Endothelial cell of umbilical vein (primary cell): ENCODE measurements around the gene FAM120B. TPM values are rescaled to one million over a fixed set of nuclear protein-coding genes. Genes with fewer than 3 reads are reported as not detected.

Source experiments
- BruUV-seq: library from RNA; stranded (reverse); fragments of 400-500 nt; replicated peaks from 2 replicates; lab custom pipeline; 2021; lab: Mats Ljungman, UMichigan
- CTCF ChIA-PET: fragments of 300-600, 350-600 bp; sonication (Branson Sonifier 250); formaldehyde crosslinking; loops from one replicate; lab custom pipeline; 2021; ENCODE audit warnings: antibody characterized with exemption, inconsistent platforms; lab: Charles Lee
- POLR2A ChIA-PET: fragments of 300-600, 350-600 bp; sonication (Branson Sonifier 250); formaldehyde crosslinking; loops from one replicate; lab custom pipeline; 2021; ENCODE audit warnings: antibody characterized with exemption, inconsistent platforms; lab: Charles Lee
- DNase-seq: peaks from one replicate; pipeline ENCODE4 v3.0.0-alpha.2; 2011; ENCODE audit warnings: low read depth, low spot score
- FAIRE-seq: peaks from 2 replicates; lab custom pipeline; 2011; peaks lifted over from hg19 to GRCh38; lab: Jason Lieb, UNC
- H2AFZ ChIP-seq: 2 replicates; pipeline ENCODE4 v1.6.0; 2012; ENCODE audit warnings: low read depth, low read length, control low read depth, inconsistent platforms
- H3K27ac ChIP-seq: 2 replicates; pipeline ENCODE4 v1.5.1; 2011; ENCODE audit warnings: low read depth, mild to moderate bottlenecking, control low read depth, low read length, moderate library complexity; ENCODE audit not compliant: insufficient read depth
- H3K27me3 ChIP-seq, 2 experiments: 2 replicates each; pipeline versions ENCODE4 v1.6.0 to v1.6.1; 2011; ENCODE audit warnings: low read length in 2 of 2, mixed read lengths in 1 of 2; ENCODE audit not compliant: control insufficient read depth in 2 of 2, insufficient read depth in 2 of 2
- H3K36me3 ChIP-seq, 2 experiments: 2 replicates in 1 of 2; 3 replicates in 1 of 2; pipeline ENCODE4 v1.5.1; 2011; ENCODE audit warnings: low read length in 2 of 2, mild to moderate bottlenecking in 1 of 2, moderate library complexity in 1 of 2; ENCODE audit not compliant: control insufficient read depth in 2 of 2, insufficient read depth in 2 of 2; ENCODE audit errors: extremely low read depth in 1 of 2
- H3K4me1 ChIP-seq: 3 replicates; pipeline ENCODE4 v1.5.1; 2011; ENCODE audit warnings: mild to moderate bottlenecking, low read length; ENCODE audit not compliant: control insufficient read depth, insufficient read depth; ENCODE audit errors: extremely low read depth
- H3K4me2 ChIP-seq: 2 replicates; pipeline ENCODE4 v1.6.1; 2011; ENCODE audit warnings: low read length, control low read depth, mixed read lengths; ENCODE audit not compliant: insufficient read depth
- H3K4me3 ChIP-seq, 3 experiments: fragments of 200-600 bp in 1 of 3; sonication (generic), shearing (Covaris generic) in 1 of 3; replicated peaks in 1 of 3; 2 replicates each; pipeline ENCODE4 v1.5.1; 2011 to 2016; ENCODE audit warnings: control low read depth in 3 of 3, low read length in 3 of 3, mild to moderate bottlenecking in 2 of 3, inconsistent platforms in 1 of 3, low read depth in 1 of 3, moderate library complexity in 1 of 3; ENCODE audit not compliant: insufficient read depth in 1 of 3
- H3K79me2 ChIP-seq: 2 replicates; pipeline ENCODE4 v1.6.0; 2012; ENCODE audit warnings: low read length, inconsistent platforms; ENCODE audit not compliant: control insufficient read depth, insufficient read depth
- H3K9ac ChIP-seq: replicated peaks from 2 replicates; pipeline ENCODE3; 2011; ENCODE audit warnings: low read length, control low read depth; ENCODE audit not compliant: insufficient read depth; ENCODE audit errors: extremely low read depth
- H3K9me1 ChIP-seq: replicated peaks from 3 replicates; pipeline ENCODE4 v1.6.0; 2011; ENCODE audit warnings: mild to moderate bottlenecking, low read length; ENCODE audit not compliant: control insufficient read depth, insufficient read depth; ENCODE audit errors: extremely low read depth
- H3K9me3 ChIP-seq: replicated peaks from 2 replicates; pipeline ENCODE4 v1.5.1; 2012; ENCODE audit warnings: low read length, inconsistent platforms; ENCODE audit not compliant: control insufficient read depth, insufficient read depth
- H4K20me1 ChIP-seq: replicated peaks from 2 replicates; pipeline ENCODE3; 2011; ENCODE audit warnings: mild to moderate bottlenecking, low read length; ENCODE audit not compliant: control insufficient read depth, insufficient read depth; ENCODE audit errors: extremely low read depth
- CTCF ChIP-seq, 2 donors: IDR thresholded peaks; 1 replicate in 1 of 2; 2 replicates in 1 of 2; pipeline ENCODE4 v1.5.1; 2011; ENCODE audit warnings: low read length in 2 of 2, mild to moderate bottlenecking in 2 of 2, moderate library complexity in 2 of 2, control low read depth in 1 of 2, inconsistent platforms in 1 of 2, low read depth in 1 of 2; ENCODE audit not compliant: insufficient read depth in 1 of 2; ENCODE audit errors: extremely low read depth in 1 of 2
- EZH2 ChIP-seq: IDR thresholded peaks from 2 replicates; pipeline ENCODE4 v1.6.1; 2012; ENCODE audit warnings: borderline replicate concordance, low read depth, mild to moderate bottlenecking, moderate library complexity, low read length, inconsistent platforms; ENCODE audit not compliant: severe bottlenecking
- FOS ChIP-seq: IDR thresholded peaks from 2 replicates; pipeline ENCODE4 v1.6.1; 2011; ENCODE audit warnings: mild to moderate bottlenecking, low read length, moderate library complexity, borderline replicate concordance; ENCODE audit not compliant: insufficient read depth
- GATA2 ChIP-seq: IDR thresholded peaks from 2 replicates; pipeline ENCODE4 v1.7.0; 2011; ENCODE audit warnings: low read depth, mild to moderate bottlenecking, moderate library complexity, mixed read lengths, low read length; ENCODE audit not compliant: insufficient read length, insufficient read depth
- JUN ChIP-seq: IDR thresholded peaks from 2 replicates; pipeline ENCODE4 v1.6.1; 2011; ENCODE audit warnings: borderline replicate concordance, low read depth; ENCODE audit not compliant: insufficient read length, insufficient read depth
- MAX ChIP-seq: IDR thresholded peaks from 2 replicates; pipeline ENCODE4 v1.6.1; 2011; ENCODE audit not compliant: insufficient read depth, insufficient read length
- MYC ChIP-seq: IDR thresholded peaks from one replicate; pipeline ENCODE4 v1.6.1; 2011; ENCODE audit warnings: mild to moderate bottlenecking, low read depth, low read length
- POLR2A ChIP-seq: IDR thresholded peaks from 2 replicates; pipeline ENCODE4 v1.6.1; 2012; ENCODE audit warnings: low read depth, mild to moderate bottlenecking, control low read depth, low read length
- POLR2AphosphoS5 ChIP-seq: IDR thresholded peaks from 2 replicates; pipeline ENCODE4 v1.6.1; 2012; ENCODE audit warnings: low read depth, mild to moderate bottlenecking, control low read depth, low read length, moderate library complexity; ENCODE audit not compliant: insufficient read depth
- dilution Hi-C: fragments of 300-500 bp; cut with MboI; formaldehyde crosslinking; loops from one replicate; pipeline ENCODE4 v1.15.0; 2019; ENCODE audit warnings: low sequenced_read_pairs; ENCODE audit not compliant: extremely low pct_ligation_motif_present
- intact Hi-C: fragments of 100-400 bp; cut with micrococcal nuclease; formaldehyde crosslinking; loops from one replicate; pipeline ENCODE4 v1.10.0; 2022
- polyA plus RNA-seq, 4 experiments: library from polyadenylated mRNA; depleted of rRNA in 3 of 4; stranded (reverse) in 3 of 4; unstranded in 1 of 4; fragments of >200 nt; gene quantifications; 2 replicates each; pipeline versions ENCODE4 v1.2.1 to v1.2.3, GENCODE V29; 2011 to 2012; ENCODE audit warnings: missing spikeins in 1 of 4
- total RNA-seq: library from RNA; stranded (reverse); gene quantifications from 2 replicates; pipeline ENCODE4 v1.2.3, GENCODE V29; 2021

FAM120B gene
- total and polyA plus RNA-seq, 2 donors (not counting 3 experiments of a cell fraction or from before 2014, with no cell fraction given): 10.8 to 28.2 TPM

GRCh38 chr6:170273681-170274080 is 32.9 kb upstream of the FAM120B start:
- FAIRE-seq: no peak
- Histone ChIP-seq H3K9me3 (no peaks in the 10 kb centered on the region), H3K4me1 (peaks cover 4% of the 10 kb centered on the region), H3K36me3 (no peaks in the 10 kb centered on the region), H4K20me1 (no peaks in the 10 kb centered on the region), H3K9me1 (no peaks in the 10 kb centered on the region), H3K4me3 (no peak overlapping the region), H3K9ac (no peak overlapping the region), H3K4me2 (no peak overlapping the region), H2AFZ (no peak overlapping the region), H3K79me2 (no peaks in the 10 kb centered on the region), H3K27me3 (peaks cover 2 to 17% of the 10 kb centered on the region in 2 experiments), H3K27ac (no peak overlapping the region)
- POLR2A ChIA-PET: no interaction called here
- intact Hi-C loops: no loop called here
- no peak for DNase-seq
- dilution Hi-C loops: no loop called here
- BruUV-seq: no TSS peak
- no peak for TF ChIP-seq JUN
- CTCF ChIA-PET: no interaction called here

- H2AFZ ChIP-seq: no peak overlapping the region
- DNase-seq: no peak
- no peaks in the 10 kb centered on the region for H3K9me3 ChIP-seq
- BruUV-seq: no TSS peak
- H3K4me2 ChIP-seq: no peak overlapping the region
- no peaks in the 10 kb centered on the region for H4K20me1 ChIP-seq
- no peaks in the 10 kb centered on the region for H3K79me2 ChIP-seq
- H3K9me1 ChIP-seq: no peaks in the 10 kb centered on the region
- dilution Hi-C loops: no loop called here
- ChIA-PET CTCF (interaction anchor here (1.2 kb wide), 1 partner anchor 242 kb away, joined by 4 read pairs; no protein-coding TSS in a partner anchor), POLR2A (no interaction called here)
- H3K27ac ChIP-seq: no peak overlapping the region
- TF ChIP-seq MAX: no peak
- no peak for TF ChIP-seq POLR2A
- no peak for TF ChIP-seq EZH2
- no peak for TF ChIP-seq CTCF (IDR thresholded peaks at IDR 0.05; ENCODE audit: extremely low read depth in 1 of 2, insufficient read depth in 1 of 2, low read depth in 1 of 2, low read length in 2 of 2)
- no peak for TF ChIP-seq GATA2
- TF ChIP-seq FOS: no peak
- no peak for TF ChIP-seq MYC
- TF ChIP-seq POLR2AphosphoS5: no peak
- no peak for TF ChIP-seq JUN
- H3K4me1 ChIP-seq: peaks cover 4% of the 10 kb centered on the region
- H3K9ac ChIP-seq: no peak overlapping the region
- no peaks in the 10 kb centered on the region for H3K36me3 ChIP-seq
- peaks cover 2 to 17% of the 10 kb centered on the region in 2 experiments for H3K27me3 ChIP-seq
- H3K4me3 ChIP-seq: no peak overlapping the region
- intact Hi-C loops: no loop called here
- no peak for FAIRE-seq
These were observed 31.6 kb upstream of the FAM120B start for GRCh38 chr6:170274713-170275560.
